DND-41 (cell line): ENCODE measurements around the gene TMEM132C.

Experiments used
- ATAC-seq: fragments of 200-7000 bp; cut with Tn5 transposase; 3 replicates; pipeline ENCODE4 v1.9.1; 2021; ENCODE audit warnings: low read depth; ENCODE audit not compliant: insufficient read depth
- DNase-seq: peaks from one replicate; pipeline ENCODE4 v3.0.0-alpha.2; 2020
- H2AFZ ChIP-seq: 2 replicates; pipeline ENCODE4 v1.6.0; 2012; ENCODE audit warnings: low read depth, low read length
- H3K27ac ChIP-seq: 2 replicates; pipeline ENCODE4 v1.5.1; 2012; ENCODE audit warnings: low read length, inconsistent platforms
- H3K27me3 ChIP-seq: fragments of 200-600 bp; sonication (generic); 2 replicates; pipeline ENCODE4 v1.6.0; 2012; ENCODE audit warnings: low read length, mild to moderate bottlenecking, inconsistent platforms; ENCODE audit not compliant: insufficient read depth, poor library complexity
- H3K36me3 ChIP-seq: 2 replicates; pipeline ENCODE4 v1.5.1; 2012; ENCODE audit warnings: low read length, inconsistent platforms; ENCODE audit not compliant: insufficient read depth
- H3K4me1 ChIP-seq: 2 replicates; pipeline ENCODE4 v1.5.1; 2012; ENCODE audit warnings: mild to moderate bottlenecking, low read length; ENCODE audit not compliant: insufficient read depth
- H3K4me2 ChIP-seq: 2 replicates; pipeline ENCODE4 v1.6.0; 2012; ENCODE audit warnings: mild to moderate bottlenecking, moderate library complexity, low read length, inconsistent platforms; ENCODE audit not compliant: insufficient read depth
- H3K4me3 ChIP-seq, 2 experiments: fragments of 200-600 bp in 1 of 2; shearing (Covaris generic) in 1 of 2; 2 replicates each; pipeline ENCODE4 v1.5.1; 2012 to 2016; ENCODE audit warnings: inconsistent platforms in 2 of 2, low read length in 2 of 2, mild to moderate bottlenecking in 2 of 2, low read depth in 1 of 2, moderate library complexity in 1 of 2
- H3K79me2 ChIP-seq: 2 replicates; pipeline ENCODE4 v1.6.0; 2012; ENCODE audit warnings: low read length, inconsistent platforms; ENCODE audit not compliant: insufficient read depth
- H3K9ac ChIP-seq: 2 replicates; pipeline ENCODE4 v1.6.0; 2012; ENCODE audit warnings: low read depth, mild to moderate bottlenecking, inconsistent platforms, low read length, moderate library complexity
- H3K9me3 ChIP-seq: 2 replicates; pipeline ENCODE4 v1.5.1; 2012; ENCODE audit warnings: low read length, moderate library complexity, mild to moderate bottlenecking, inconsistent platforms; ENCODE audit not compliant: insufficient read depth, severe bottlenecking
- H4K20me1 ChIP-seq: 2 replicates; pipeline ENCODE4 v1.6.0; 2012; ENCODE audit warnings: low read length; ENCODE audit not compliant: insufficient read depth
- EZH2 ChIP-seq: IDR thresholded peaks from 3 replicates; pipeline ENCODE4 v1.6.1; 2012; ENCODE audit warnings: borderline replicate concordance, low read depth, mild to moderate bottlenecking, moderate library complexity, low read length, inconsistent platforms; ENCODE audit not compliant: severe bottlenecking
- TF ChIP-seq, protein P1 (sequence below): IDR thresholded peaks from 2 replicates; pipeline ENCODE4 v1.5.1; 2012; ENCODE audit warnings: borderline replicate concordance, low read length, moderate library complexity, mild to moderate bottlenecking; ENCODE audit not compliant: poor library complexity, severe bottlenecking; ENCODE audit errors: extremely low read depth

TMEM132C gene

DNA sequence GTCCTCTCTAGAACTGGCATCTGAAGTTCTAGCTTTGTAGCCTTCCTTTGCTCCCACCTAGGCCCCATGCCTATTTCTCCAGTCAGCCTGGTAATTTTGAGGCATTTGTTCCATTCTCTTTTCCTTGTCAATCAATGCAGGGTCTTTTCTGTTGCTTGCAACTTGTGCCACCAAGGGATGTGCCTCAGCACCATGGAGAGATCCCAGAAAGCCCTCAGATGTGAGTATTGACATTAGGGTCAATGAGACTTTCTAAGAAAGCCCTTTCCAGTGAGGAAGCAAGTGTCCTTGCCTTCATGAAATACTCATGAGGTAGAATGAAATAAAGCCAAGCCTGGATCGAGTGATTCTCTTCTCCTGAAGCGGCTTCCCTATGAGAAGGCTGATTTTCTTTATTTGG, 342.9 kb downstream of the TMEM132C start:
- Histone ChIP-seq H3K4me3 (no peak overlapping the region), H3K27me3 (no peaks in the 10 kb centered on the region), H3K27ac (no peak overlapping the region), H3K79me2 (no peaks in the 10 kb centered on the region), H3K9me3 (no peaks in the 10 kb centered on the region), H2AFZ (no peak overlapping the region), H3K4me1 (no peaks in the 10 kb centered on the region), H4K20me1 (no peaks in the 10 kb centered on the region), H3K9ac (no peak overlapping the region), H3K4me2 (no peak overlapping the region), H3K36me3 (no peaks in the 10 kb centered on the region)
- ATAC-seq = no peak
- TF ChIP-seq EZH2 = no peak
- TF ChIP-seq, protein P1, sequence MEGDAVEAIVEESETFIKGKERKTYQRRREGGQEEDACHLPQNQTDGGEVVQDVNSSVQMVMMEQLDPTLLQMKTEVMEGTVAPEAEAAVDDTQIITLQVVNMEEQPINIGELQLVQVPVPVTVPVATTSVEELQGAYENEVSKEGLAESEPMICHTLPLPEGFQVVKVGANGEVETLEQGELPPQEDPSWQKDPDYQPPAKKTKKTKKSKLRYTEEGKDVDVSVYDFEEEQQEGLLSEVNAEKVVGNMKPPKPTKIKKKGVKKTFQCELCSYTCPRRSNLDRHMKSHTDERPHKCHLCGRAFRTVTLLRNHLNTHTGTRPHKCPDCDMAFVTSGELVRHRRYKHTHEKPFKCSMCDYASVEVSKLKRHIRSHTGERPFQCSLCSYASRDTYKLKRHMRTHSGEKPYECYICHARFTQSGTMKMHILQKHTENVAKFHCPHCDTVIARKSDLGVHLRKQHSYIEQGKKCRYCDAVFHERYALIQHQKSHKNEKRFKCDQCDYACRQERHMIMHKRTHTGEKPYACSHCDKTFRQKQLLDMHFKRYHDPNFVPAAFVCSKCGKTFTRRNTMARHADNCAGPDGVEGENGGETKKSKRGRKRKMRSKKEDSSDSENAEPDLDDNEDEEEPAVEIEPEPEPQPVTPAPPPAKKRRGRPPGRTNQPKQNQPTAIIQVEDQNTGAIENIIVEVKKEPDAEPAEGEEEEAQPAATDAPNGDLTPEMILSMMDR = no peak
- DNase-seq = peak; percentile 16

DNA sequence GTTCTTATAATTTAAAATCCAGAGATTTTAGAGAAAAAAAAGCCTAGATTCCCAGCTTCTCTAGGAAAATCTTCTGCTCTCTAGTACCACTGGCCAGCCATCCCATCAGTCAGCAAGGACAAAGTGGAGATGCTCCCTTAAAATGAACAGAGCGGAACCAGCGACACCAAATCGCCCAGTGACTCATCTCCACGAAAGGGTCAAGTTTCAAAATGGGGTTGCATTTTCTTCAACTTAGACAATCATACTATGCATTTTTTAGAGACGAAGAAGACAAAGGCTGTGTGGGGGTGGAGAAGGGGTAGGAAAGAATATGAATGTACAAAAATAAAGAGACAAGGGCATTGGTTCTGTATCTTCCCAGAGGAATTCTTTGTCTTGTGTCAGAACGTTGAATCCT, 344.8 kb downstream of the TMEM132C start:
- no peak overlapping the region for H3K9ac ChIP-seq
- no peaks in the 10 kb centered on the region for H3K27me3 ChIP-seq
- no peak overlapping the region for H3K4me2 ChIP-seq
- H3K4me1 ChIP-seq = no peaks in the 10 kb centered on the region
- no peak for DNase-seq
- ATAC-seq = no peak
- no peaks in the 10 kb centered on the region for H3K79me2 ChIP-seq
- no peak overlapping the region for H2AFZ ChIP-seq
- H3K9me3 ChIP-seq = no peaks in the 10 kb centered on the region
- TF ChIP-seq, protein P1 = no peak
- TF ChIP-seq EZH2 = no peak
- no peaks in the 10 kb centered on the region for H4K20me1 ChIP-seq
- H3K4me3 ChIP-seq = no peak overlapping the region
- no peaks in the 10 kb centered on the region for H3K36me3 ChIP-seq
- no peak overlapping the region for H3K27ac ChIP-seq

DNA sequence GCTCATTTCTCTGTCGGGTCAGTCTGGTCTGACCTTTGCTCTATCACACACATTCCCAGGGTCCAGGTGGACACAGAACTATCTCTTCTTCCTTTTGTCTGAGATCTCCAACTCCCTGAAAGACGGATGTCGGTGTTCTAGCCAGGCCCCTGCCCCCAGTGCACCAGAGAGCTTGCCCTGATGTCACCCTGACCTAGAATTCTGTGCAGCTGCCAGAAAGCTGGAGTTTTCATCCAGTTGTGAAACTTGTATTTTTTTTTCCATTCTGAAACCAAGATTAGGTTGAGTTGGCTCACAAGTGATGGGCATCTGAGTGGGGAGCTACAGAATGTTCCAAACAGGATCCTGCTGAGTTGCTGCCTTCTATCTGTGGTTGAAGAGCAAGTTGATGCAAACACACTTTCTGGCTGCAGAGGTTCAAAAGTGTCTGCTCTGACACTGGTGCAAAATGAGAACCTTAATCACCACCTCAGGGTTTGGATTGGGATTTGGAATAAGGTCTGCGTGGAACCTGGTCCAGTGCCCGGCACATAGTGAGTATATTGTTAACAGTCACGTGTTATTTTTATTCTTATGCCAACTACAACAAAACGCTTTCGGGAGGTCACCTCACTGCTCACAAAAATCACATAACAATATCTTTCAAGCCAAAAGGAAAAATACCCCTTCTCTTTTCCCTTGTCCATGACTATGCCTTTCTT, 345.3 kb downstream of the TMEM132C start:
- TF ChIP-seq, protein P1 = no peak
- TF ChIP-seq EZH2 = no peak
- no peak overlapping the region for H2AFZ ChIP-seq
- no peaks in the 10 kb centered on the region for H3K9me3 ChIP-seq
- no peaks in the 10 kb centered on the region for H3K27me3 ChIP-seq
- DNase-seq (no peak), ATAC-seq (no peak)
- no peaks in the 10 kb centered on the region for H4K20me1 ChIP-seq
- H3K4me3 ChIP-seq = no peak overlapping the region
- no peak overlapping the region for H3K9ac ChIP-seq
- no peak overlapping the region for H3K4me2 ChIP-seq
- no peaks in the 10 kb centered on the region for H3K79me2 ChIP-seq
- no peaks in the 10 kb centered on the region for H3K36me3 ChIP-seq
- H3K27ac ChIP-seq = no peak overlapping the region
- H3K4me1 ChIP-seq = no peaks in the 10 kb centered on the region
